Measurements from ENCODE around the gene DDX50.
"Not testable (repeated sequence)": the region's sequence is repeated elsewhere in the genome, so short reads cannot be mapped to it uniquely, and the experiment has no call there.

DDX50 gene

DNA sequence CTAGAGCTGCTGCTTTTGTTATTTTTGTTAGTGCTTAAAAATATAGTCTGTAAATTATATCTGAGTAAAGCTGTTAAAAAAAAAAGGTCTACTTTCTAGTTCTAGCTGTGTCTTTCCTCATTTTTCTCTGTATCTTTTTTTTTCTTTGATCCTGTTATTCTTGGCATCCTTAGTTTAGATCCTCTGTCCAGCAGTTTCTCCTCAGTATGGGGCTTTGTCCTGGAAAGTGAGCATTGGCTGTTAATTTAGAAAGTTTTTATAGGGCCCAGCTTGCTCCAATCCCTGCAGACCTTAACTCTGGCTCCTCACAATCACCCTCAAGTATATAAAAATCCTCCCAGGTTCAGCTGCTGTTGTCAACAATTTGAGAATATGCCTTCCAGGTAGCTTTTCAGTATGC, 23.5 kb downstream of the DDX50 start:
- POLR2A ChIA-PET, result no interaction called here
- TF ChIP-seq NFRKB (IDR thresholded peaks at IDR 0.05), result no peak
- TF ChIP-seq, protein P1, sequence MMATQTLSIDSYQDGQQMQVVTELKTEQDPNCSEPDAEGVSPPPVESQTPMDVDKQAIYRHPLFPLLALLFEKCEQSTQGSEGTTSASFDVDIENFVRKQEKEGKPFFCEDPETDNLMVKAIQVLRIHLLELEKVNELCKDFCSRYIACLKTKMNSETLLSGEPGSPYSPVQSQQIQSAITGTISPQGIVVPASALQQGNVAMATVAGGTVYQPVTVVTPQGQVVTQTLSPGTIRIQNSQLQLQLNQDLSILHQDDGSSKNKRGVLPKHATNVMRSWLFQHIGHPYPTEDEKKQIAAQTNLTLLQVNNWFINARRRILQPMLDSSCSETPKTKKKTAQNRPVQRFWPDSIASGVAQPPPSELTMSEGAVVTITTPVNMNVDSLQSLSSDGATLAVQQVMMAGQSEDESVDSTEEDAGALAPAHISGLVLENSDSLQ (IDR thresholded peaks at IDR 0.05), result no peak
- no peak for TF ChIP-seq SUZ12 (IDR thresholded peaks at IDR 0.05)
- no peak for TF ChIP-seq ZNF384 (IDR thresholded peaks at IDR 0.05)
- no peak for DNase-seq (ENCODE audit: extremely low spot score)
- CTCF ChIA-PET, result interaction anchor here (0.6 to 0.9 kb wide), 2 partner anchors 10 to 18 kb away, joined by 3 to 4 read pairs; no protein-coding TSS in a partner anchor

DNA sequence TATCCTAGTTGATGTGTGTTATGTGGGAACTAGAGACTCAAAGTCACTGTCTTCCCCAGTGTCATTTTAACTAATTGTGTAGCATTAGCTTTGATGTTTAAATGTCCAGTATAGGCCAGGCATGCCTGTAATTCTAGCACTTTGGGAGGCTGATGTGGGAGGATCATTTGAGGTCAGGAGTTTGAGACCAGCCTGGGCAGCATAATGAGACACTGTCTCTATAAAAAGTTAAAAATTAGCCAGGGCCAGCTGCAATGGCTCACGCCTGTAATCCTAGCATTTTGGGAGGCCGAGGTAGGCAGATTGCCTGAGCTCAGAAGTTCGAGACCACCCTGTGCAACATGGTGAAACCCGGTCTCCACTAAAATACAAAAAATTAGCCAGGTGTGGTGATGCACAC, 24.4 kb downstream of the DDX50 start:
- ChIA-PET CTCF (no interaction called here), POLR2A (interaction anchor here (1.3 kb wide), 1 partner anchor 30 kb away, joined by 4 read pairs; the partner anchor contains the start of gene DDX21)
- no peak for TF ChIP-seq SUZ12 (IDR thresholded peaks at IDR 0.05)
- no peak for DNase-seq (ENCODE audit: extremely low spot score)

DNA sequence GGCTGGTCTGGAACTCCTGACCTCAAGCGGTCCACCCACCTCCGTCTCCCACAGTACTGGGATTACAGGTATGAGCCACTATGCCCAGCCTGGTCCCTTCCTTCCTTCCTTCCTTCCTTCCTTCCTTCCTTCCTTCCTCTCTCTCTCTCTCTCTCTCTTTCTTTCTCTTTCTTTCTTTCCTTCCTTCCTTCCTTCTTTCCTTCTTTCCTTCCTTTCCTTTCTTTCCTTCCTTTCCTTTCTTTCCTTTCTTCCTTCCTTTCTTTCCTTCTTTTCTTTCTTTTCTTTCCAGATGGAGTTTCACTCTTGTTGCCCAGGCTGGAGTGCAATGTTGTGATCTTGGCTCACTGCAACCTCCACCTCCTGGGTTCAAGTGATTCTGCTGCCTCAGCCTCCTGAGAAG, 28.0 kb downstream of the DDX50 start:
- POLR2A ChIA-PET; DNase-seq (ENCODE audit: extremely low spot score); CTCF ChIA-PET: not testable (repeated sequence)

DNA sequence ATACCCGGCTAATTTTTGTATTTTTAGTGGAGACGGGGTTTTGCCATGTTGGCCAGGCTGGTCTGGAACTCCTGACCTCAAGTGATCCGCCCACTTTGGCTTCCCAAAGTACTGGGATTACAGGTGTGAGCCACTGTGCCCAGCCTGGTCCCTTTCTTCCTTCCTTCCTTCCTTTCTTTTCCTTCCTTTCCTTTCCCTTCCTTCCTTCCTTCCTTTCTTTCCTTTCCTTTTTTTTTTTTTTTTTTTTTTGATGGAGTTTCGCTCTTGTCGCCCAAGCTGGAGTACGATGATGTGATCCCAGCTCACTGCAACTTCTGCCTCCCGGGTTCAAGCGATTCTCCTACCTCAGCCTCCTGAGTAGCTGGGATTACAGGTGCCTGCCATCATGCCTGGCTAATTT, 28.8 kb downstream of the DDX50 start:
- CTCF ChIA-PET, POLR2A ChIA-PET: not testable (repeated sequence)

DNA sequence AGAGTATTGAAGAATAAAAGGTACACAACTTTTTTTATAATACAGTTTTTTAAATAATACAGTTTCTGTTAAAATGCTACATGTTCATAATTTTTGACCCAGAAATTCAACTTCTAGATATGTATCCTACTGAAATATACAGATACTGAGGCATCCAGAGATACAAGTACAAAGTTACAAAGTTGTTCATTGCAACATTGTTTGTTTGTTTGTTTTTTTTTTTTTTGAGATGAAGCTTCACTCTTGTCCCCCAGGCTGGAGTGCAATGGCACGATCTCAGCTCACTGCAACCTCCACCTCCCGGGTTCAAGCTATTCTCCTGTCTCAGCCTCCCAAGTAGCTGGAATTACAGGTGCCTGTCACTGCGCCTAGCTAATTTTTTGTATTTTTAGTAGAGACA, 31.7 kb downstream of the DDX50 start:
- POLR2A ChIA-PET, CTCF ChIA-PET: not testable (repeated sequence)

More for the DNA sequence above, 28.8 kb downstream of the DDX50 start:
- not testable (repeated sequence) for DNase-seq (ENCODE audit: extremely low spot score)

DNA sequence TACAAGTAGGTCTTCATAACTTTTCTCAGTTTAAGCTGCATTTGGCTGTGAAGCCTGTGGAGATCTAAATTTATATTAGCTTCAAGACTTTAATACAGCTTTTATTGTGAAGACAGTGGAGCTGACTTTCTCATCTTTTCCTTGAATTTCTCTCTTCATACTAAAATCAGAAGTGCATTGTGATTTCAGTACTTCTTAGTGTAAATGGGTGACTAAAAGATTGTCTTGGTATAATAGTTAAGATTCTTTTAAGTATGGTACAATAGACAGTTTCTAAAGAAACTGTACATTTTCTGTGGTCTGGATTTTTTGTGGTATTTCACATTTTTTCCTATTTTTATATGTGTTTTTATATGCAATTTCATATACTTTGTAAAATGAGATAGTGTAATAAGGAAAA, 33.9 kb downstream of the DDX50 start:
- CTCF ChIA-PET, result interaction anchor here (0.7 kb wide), 1 partner anchor 11 kb away, joined by 3 read pairs; no protein-coding TSS in a partner anchor
- POLR2A ChIA-PET, result no interaction called here
- TF ChIP-seq TARDBP (IDR thresholded peaks at IDR 0.05), result no peak
- no peak for TF ChIP-seq L3MBTL2 (conservative IDR thresholded peaks at IDR 0.05)
- no peak for TF ChIP-seq BHLHE40 (IDR thresholded peaks at IDR 0.05; ENCODE audit: borderline replicate concordance)
- TF ChIP-seq LEF1 (IDR thresholded peaks at IDR 0.05; ENCODE audit: borderline replicate concordance), result no peak
- no peak for TF ChIP-seq SUZ12 (IDR thresholded peaks at IDR 0.05)
- TF ChIP-seq, protein P1 (IDR thresholded peaks at IDR 0.05), result no peak
- no peak for TF ChIP-seq FOXM1 (IDR thresholded peaks at IDR 0.05; ENCODE audit: borderline replicate concordance)
- TF ChIP-seq FOXA1 (IDR thresholded peaks at IDR 0.05), result no peak
- DNase-seq (ENCODE audit: extremely low spot score), result no peak

More for the DNA sequence above, 31.7 kb downstream of the DDX50 start:
- DNase-seq (ENCODE audit: extremely low spot score), result not testable (repeated sequence)

DNA sequence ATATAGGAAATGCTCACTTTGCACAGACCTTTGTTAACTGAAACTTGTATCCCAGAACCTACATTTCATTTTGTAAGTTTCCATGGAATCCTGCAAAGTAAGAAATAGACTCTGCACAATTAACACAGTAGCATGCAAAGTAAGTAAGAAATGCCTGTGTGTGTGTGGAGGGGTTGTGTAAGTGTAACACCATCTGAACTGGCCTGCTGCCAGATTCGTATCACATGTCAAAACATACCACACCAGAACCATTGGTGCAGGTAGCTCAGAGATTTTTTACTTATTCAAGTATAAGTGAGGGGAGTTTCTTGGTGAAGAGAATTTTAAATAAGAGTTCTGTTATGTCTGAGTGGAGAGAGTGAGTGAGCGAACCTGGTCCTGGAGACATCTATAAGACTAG, 37.0 kb downstream of the DDX50 start:
- no peak for TF ChIP-seq ELF4 (IDR thresholded peaks at IDR 0.05)
- ChIA-PET CTCF (no interaction called here), POLR2A (no interaction called here)
- no peak for DNase-seq (ENCODE audit: extremely low spot score)

DNA sequence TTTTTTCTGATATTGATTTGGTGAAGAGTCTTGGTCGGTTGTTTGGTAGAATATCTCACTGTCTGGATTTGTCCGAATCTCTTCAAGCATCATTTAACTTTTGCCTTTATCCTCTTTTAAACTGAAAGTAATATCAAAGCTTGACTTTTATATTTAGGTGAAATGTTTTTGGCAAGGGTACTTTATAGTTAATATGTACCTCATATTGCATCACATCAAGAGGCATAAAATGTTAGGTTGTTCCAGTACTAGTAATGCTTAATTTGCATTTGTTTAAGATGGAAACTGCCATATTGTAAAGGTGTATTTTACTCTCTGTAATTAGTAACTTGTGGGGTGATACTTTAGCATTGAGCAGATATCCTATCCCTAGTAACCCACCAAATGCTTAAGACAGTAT, 37.8 kb downstream of the DDX50 start:
- CTCF ChIA-PET, result no interaction called here
- TF ChIP-seq FOXK2 (IDR thresholded peaks at IDR 0.05) (no peak), SP1 (IDR thresholded peaks at IDR 0.05) (no peak), NFRKB (IDR thresholded peaks at IDR 0.05) (no peak)
- POLR2A ChIA-PET, result no interaction called here
- DNase-seq (ENCODE audit: extremely low spot score), result no peak

DNA sequence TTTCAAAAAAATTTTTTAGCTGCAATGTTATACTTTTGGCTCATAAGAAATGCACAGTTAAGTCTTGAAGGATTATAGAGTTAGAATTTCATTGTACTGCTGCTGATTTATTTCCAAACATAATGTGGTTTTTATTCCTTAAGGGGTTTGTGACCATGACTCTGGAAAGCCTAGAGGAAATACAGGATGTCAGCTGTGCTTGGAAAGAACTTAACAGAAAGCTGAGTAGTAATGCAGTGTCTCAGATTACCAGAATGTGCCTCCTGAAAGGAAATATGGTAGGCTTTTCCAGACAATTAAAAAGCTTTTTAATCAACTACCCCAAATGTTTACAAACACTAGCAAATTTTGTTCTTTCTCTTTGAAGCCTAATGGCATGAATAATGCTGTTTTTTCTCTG, 39.8 kb downstream of the DDX50 start:
- POLR2A ChIA-PET, result interaction anchor here (3.9 kb wide), 1 partner anchor 15 kb away, joined by 12 read pairs; the partner anchor contains the start of gene DDX21
- DNase-seq (ENCODE audit: extremely low spot score); CTCF ChIA-PET: not testable (repeated sequence)

DNA sequence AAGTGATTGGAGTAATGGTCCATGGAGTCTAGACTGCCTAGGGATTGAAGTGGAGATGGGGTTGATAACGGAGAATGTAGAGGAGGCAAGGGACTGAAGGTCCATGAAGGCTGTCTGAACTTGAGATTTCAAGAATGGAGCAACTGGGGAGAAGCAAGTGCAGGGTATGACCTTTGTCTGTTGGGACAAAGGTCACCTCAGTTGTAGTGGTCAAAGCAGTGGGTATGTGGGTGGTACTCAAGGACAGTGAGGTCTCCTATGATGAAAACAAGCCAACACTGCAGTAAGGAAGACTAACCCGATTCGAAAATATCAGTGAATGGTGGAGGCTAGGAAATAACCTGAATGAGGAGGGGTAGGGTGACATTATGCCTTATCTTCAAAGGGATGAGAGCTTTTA, 49.5 kb downstream of the DDX50 start:
- ChIA-PET POLR2A (no interaction called here), CTCF (no interaction called here)
- no peak for DNase-seq (ENCODE audit: extremely low spot score)

More for the DNA sequence above, 49.5 kb downstream of the DDX50 start:
- TF ChIP-seq FOXK2 (IDR thresholded peaks at IDR 0.05), result no peak
- no peak for TF ChIP-seq ARNT (IDR thresholded peaks at IDR 0.05)
- TF ChIP-seq FOXM1 (IDR thresholded peaks at IDR 0.05; ENCODE audit: borderline replicate concordance), result no peak
- TF ChIP-seq, protein P1 (IDR thresholded peaks at IDR 0.05), result no peak
- no peak for TF ChIP-seq CTBP1 (IDR thresholded peaks at IDR 0.05; ENCODE audit: borderline replicate concordance)
- no peak for TF ChIP-seq ELF4 (IDR thresholded peaks at IDR 0.05)
- no peak for TF ChIP-seq BHLHE40 (IDR thresholded peaks at IDR 0.05; ENCODE audit: borderline replicate concordance)
- no peak for TF ChIP-seq SUZ12 (IDR thresholded peaks at IDR 0.05)
- no peak for TF ChIP-seq TARDBP (IDR thresholded peaks at IDR 0.05)
- no peak for TF ChIP-seq FOXA1 (IDR thresholded peaks at IDR 0.05)
- TF ChIP-seq HDGF (IDR thresholded peaks at IDR 0.05; ENCODE audit: borderline replicate concordance), result no peak
- TF ChIP-seq ZNF384 (IDR thresholded peaks at IDR 0.05), result no peak
- TF ChIP-seq NFRKB (IDR thresholded peaks at IDR 0.05), result no peak
- TF ChIP-seq L3MBTL2 (conservative IDR thresholded peaks at IDR 0.05), result no peak

All from HEK293T (cell line).